GM12874 (cell line): Measurements from ENCODE around the gene SEL1L.

Source experiments
- CTCF ChIP-seq: IDR thresholded peaks from 2 replicates; pipeline ENCODE4 v1.5.1; 2011; ENCODE audit warnings: low read depth, mild to moderate bottlenecking, control low read depth, low read length, moderate library complexity; ENCODE audit not compliant: insufficient read depth

The SEL1L gene

GRCh38 chr14:81435391-81436295 is 98.0 kb downstream of the SEL1L start:
- no peak for TF ChIP-seq CTCF

- no peak for TF ChIP-seq CTCF
These were observed 98.6 kb downstream of the SEL1L start for GRCh38 chr14:81435048-81435390.

GRCh38 chr14:81434230-81434629 is 99.4 kb downstream of the SEL1L start:
- TF ChIP-seq CTCF: no peak

- TF ChIP-seq CTCF: no peak
These were observed 100.3 kb downstream of the SEL1L start for GRCh38 chr14:81433378-81433777.

GRCh38 chr14:81432219-81432661 is 101.4 kb downstream of the SEL1L start:
- no peak for TF ChIP-seq CTCF

GRCh38 chr14:81430235-81430634 is 103.4 kb downstream of the SEL1L start:
- TF ChIP-seq CTCF: no peak

GRCh38 chr14:81429028-81429427 is 104.6 kb downstream of the SEL1L start:
- no peak for TF ChIP-seq CTCF
